ENCODE measurements around the gene UBE2L6.

UBE2L6 gene

DNA sequence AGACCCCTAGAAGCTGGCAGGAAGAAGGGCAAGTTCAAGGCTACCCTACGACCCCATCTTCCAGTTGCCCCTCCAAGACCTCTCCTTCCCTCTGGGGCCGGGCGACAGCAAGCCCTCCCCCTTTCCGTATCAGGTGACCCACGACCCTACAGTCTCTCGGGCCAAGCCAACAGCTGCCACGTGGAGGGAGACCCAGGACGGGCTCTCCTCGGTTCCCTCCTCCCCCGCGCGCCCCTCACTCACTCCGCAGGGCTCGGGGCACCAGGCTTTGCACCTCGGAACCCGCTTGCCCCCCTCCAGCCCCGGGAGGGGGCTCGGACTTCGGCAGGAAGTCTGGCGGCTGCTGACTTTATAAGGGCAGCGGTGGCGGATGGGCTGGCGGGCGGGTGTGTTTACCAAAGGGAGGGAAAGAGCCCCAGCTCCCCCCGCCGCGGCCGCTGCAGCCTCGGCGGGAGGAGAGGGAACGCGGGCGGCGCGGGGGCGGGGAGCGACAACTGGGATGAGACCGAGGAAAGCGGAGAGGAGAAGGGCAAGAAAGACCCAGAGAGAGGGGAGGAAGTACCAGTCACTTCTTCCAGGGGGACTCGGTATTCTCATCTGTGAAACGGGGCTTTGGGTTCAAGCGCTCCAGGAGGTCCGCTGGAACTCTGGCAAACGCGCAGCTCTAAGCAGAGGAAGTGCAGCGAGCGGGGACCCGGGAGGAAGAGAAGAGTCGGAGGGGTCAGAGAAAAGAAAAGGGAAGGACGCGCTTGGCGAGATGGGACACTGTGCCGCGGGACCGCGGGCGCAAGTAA lies 52.7 kb downstream of the UBE2L6 start:
- TF ChIP-seq CTCF (IDR thresholded peaks at IDR 0.05) (no peak), ZFX (IDR thresholded peaks at IDR 0.05; ENCODE audit: borderline replicate concordance) (no peak)
- peak overlapping the region; percentile 51 for H3K27ac ChIP-seq

DNA sequence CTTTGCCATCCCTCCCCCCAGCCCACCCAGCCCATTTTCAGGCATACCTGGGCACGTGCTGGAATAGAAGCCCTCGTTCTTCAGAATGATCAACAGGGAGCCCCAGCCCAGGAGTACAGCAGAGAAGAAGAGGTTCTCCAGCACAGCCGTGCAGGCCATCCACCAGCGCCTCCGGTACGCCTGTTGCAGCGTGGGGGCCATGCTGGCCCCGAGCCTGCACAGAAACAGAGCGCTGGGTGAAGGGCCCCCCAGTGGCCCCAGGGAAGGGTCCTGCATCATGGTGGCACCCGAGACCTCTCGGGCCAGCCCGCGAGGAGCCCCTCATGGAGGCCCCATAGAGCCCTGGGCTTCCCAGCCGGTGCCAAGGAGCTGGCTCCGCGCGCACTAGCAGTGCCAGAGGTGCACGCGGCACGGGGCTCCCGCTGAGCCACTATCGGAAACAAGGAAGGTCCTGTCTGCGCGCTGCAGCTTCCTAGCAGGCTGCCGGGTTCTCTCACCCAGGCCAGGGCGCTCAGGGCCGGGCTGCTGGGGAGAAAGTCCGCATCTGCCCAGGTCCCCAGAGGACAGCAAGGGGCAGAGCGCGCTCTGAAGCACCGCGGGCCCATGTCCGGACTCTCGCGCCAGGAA lies 53.4 kb downstream of the UBE2L6 start:
- TF ChIP-seq CTCF (IDR thresholded peaks at IDR 0.05) = no peak
- H3K27ac ChIP-seq = peak overlapping the region; percentile 51

- no peak overlapping the region for H3K27ac ChIP-seq
- TF ChIP-seq ZFX (IDR thresholded peaks at IDR 0.05; ENCODE audit: borderline replicate concordance) (no peak), CTCF (IDR thresholded peaks at IDR 0.05) (no peak)
These were observed 54.0 kb downstream of the UBE2L6 start for GRCh38 chr11:57513452-57513795.

DNA sequence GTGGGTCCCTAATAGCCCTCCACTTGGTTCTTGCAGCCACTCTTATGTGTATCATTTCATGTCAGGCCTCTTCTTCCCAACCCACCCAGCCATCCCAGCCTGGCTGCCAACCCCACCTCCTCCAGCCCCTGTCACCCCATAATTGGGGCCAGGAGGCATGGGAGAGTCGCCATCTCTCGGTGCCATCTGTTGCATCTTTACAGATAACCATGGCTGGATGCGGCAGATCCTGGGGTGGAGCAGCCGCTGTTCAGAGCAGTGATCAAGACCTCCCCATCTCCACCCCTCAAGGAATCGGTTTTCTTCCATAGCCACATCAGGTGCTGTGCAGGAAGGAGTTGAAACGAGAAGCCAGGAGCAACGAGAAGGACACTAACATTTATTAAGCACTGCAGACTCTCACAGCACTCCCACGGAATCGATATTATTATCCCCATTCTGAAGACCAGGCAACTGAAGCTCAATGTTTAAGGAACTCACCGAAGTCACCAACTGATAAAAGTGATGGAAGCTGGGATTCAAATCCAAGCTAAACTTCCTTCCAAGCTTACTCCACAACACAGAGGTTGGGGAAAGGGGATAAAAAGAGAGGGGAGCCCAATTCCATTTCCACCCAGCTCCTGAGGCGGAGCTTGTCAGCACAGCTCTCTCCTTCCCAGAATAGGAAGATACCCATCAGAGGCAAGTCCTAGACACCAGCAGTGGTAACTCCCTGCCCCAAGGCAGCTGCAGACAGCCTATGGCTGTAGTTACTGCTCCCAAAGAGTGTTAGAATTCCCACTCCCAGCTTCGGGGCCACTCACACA lies 54.6 kb downstream of the UBE2L6 start:
- H3K27ac ChIP-seq = no peak overlapping the region
- no peak for TF ChIP-seq CTCF (IDR thresholded peaks at IDR 0.05)
- TF ChIP-seq ZFX (IDR thresholded peaks at IDR 0.05; ENCODE audit: borderline replicate concordance) = no peak

DNA sequence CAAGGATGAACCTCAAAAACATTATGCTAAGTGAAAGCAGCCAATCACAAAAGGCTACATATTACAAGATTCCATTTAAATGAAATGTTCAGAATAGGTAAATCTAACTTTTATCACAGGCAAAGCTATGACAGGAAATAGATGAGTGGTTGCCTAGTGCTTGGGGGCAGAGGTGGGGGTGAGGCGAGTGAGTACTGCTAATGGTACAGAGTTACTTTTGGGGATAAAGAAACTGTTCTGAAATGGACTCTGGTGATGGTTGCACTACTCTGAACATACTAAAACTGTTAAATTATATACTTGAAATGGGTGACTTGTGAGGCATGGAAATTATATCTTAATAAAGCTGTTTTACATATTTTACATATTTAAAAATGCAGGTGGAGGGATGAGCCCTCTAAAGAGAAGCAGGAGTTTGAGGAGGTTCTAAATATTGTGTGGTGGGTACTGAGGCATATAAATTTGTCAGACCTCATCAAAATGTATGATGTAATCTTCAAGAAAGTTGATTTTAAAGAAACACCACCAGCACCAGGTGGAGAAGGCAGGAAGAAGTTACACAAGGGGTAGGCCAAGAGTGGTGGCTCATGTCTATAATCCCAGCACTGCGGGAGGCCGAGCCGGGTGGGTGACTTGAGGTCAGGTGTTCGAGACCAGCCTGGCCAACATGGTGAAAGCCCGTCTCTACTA lies 55.6 kb downstream of the UBE2L6 start:
- no peak overlapping the region for H3K27ac ChIP-seq
- TF ChIP-seq CTCF (IDR thresholded peaks at IDR 0.05) (no peak), ZFX (IDR thresholded peaks at IDR 0.05; ENCODE audit: borderline replicate concordance) (no peak)

GRCh38 chr11:57508341-57509170 lies 58.9 kb downstream of the UBE2L6 start:
- TF ChIP-seq ZFX (IDR thresholded peaks at IDR 0.05; ENCODE audit: borderline replicate concordance) = no peak
- TF ChIP-seq CTCF (IDR thresholded peaks at IDR 0.05) = no peak
- H3K27ac ChIP-seq = no peak overlapping the region
